ENCODE measurements around the gene USP26. TPM values are rescaled to one million over a fixed set of nuclear protein-coding genes. Genes with fewer than 3 reads are reported as not detected.
"Not testable (repeated sequence)": the region's sequence is repeated elsewhere in the genome, so short reads cannot be mapped to it uniquely, and the experiment has no call there.

Gene USP26
- total and polyA plus RNA-seq, 2 of the 13 experiments (the other 11 are each of a cell fraction or from before 2014, with no cell fraction given): not detected

DNA sequence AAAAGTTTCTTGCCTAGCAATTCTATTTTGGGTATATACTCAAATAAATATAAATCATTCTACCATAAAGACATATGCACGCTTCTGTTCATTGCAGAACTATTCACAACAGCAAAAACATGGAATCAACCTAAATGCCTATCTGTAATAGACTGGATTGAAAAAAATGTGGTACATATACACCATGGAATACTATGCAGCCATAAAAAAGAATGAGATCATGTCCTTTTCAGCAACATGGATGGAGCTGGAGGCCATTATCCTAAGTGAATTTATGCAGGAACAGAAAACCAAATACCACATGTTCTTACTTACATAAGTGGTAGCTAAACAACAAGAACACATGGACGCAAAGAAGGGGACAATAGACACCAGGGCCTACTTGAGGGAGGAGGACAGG lies 116.9 kb downstream of the USP26 start:
- intact Hi-C loops (cut with micrococcal nuclease; ENCODE audit: unreplicated experiment); H3K9ac ChIP-seq (ENCODE audit: insufficient read depth, low read depth, low read length); H4K20me1 ChIP-seq (ENCODE audit: insufficient read depth, low read length); ATAC-seq; DNase-seq (ENCODE audit: low spot score); H3K36me3 ChIP-seq (replicated peaks in 1 of 2; ENCODE audit: control insufficient read depth in 1 of 2, insufficient read depth in 2 of 2, low read length in 2 of 2); H3K4me1 ChIP-seq (ENCODE audit: insufficient read depth, low read length); H3K4me3 ChIP-seq (replicated peaks in 1 of 3; ENCODE audit: insufficient read depth in 1 of 3, low read depth in 2 of 3, low read length in 3 of 3); BruUV-seq (replicated peaks); H3K27me3 ChIP-seq (ENCODE audit: control insufficient read depth in 1 of 2, insufficient read depth in 2 of 2, low read length in 2 of 2); H3K79me2 ChIP-seq (ENCODE audit: insufficient read depth, low read length); FAIRE-seq; H3K9me3 ChIP-seq (ENCODE audit: low read length); H3K27ac ChIP-seq (ENCODE audit: extremely low read length, insufficient read depth, low read length); CTCF ChIA-PET (ENCODE audit: low intra/inter-chr PET ratio, low total read pairs); H3K4me2 ChIP-seq (ENCODE audit: low read depth, low read length); in situ Hi-C loops (cut with HindIII; ENCODE audit: extremely low pct_ligation_motif_present, low pct_unique_long_range_greater_than_20kb); H2AFZ ChIP-seq (ENCODE audit: low read length); POLR2A ChIA-PET: not testable (repeated sequence)
- 52% methylated on average over 2 of the region's 2 CpGs for WGBS (ENCODE audit: low lambda C conversion rate)
- TF ChIP-seq, protein P1, sequence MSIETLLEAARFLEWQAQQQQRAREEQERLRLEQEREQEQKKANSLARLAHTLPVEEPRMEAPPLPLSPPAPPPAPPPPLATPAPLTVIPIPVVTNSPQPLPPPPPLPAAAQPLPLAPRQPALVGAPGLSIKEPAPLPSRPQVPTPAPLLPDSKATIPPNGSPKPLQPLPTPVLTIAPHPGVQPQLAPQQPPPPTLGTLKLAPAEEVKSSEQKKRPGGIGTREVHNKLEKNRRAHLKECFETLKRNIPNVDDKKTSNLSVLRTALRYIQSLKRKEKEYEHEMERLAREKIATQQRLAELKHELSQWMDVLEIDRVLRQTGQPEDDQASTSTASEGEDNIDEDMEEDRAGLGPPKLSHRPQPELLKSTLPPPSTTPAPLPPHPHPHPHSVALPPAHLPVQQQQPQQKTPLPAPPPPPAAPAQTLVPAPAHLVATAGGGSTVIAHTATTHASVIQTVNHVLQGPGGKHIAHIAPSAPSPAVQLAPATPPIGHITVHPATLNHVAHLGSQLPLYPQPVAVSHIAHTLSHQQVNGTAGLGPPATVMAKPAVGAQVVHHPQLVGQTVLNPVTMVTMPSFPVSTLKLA (IDR thresholded peaks at IDR 0.05): peak; percentile 68

Other genes starting within 250 kb of the USP26 start
- not detected in 2 replicates for gene HS6ST2, start 138.5 kb downstream of the USP26 start, total RNA-seq (2016; rRNA removed; fragmentation: Illumina TruSeq; extraction: Trizol)
- gene HS6ST2, start 138.5 kb downstream of the USP26 start, polyA plus RNA-seq (2011; rRNA removed): 0.05 TPM in 2 replicates
- gene TFDP3, start 121.2 kb upstream of the USP26 start, total RNA-seq (2016; rRNA removed; fragmentation: Illumina TruSeq; extraction: Trizol): not detected in 2 replicates
- gene TFDP3, start 121.2 kb upstream of the USP26 start, polyA plus RNA-seq (2011; rRNA removed): not detected in 2 replicates